HepG2 (cell line): ENCODE data around the gene MGA.

Experiments
- ELF1 ChIP-seq: sonication (generic); formaldehyde crosslinking; IDR thresholded peaks from 2 replicates; pipeline ENCODE4 v1.4.0; 2020; ENCODE audit warnings: missing genetic modification reagents
- EP300 ChIP-seq, 3 experiments: sonication (generic) in 1 of 3; formaldehyde crosslinking in 1 of 3; IDR thresholded peaks; 2 replicates each; pipeline versions ENCODE4 v1.5.1 to v1.6.1; 2011 to 2020; ENCODE audit warnings: low read depth in 2 of 3, low read length in 2 of 3, borderline replicate concordance in 1 of 3, improper control_type of control experiment in 1 of 3, mild to moderate bottlenecking in 1 of 3, missing genetic modification reagents in 1 of 3, moderate library complexity in 1 of 3
- FOXM1 ChIP-seq: sonication (generic); formaldehyde crosslinking; IDR thresholded peaks from 2 replicates; pipeline ENCODE4 v1.5.0; 2020; ENCODE audit warnings: missing genetic modification reagents
- HDAC1 ChIP-seq: sonication (generic); formaldehyde crosslinking; IDR thresholded peaks from 2 replicates; pipeline ENCODE4 v1.5.1; 2020; ENCODE audit warnings: mild to moderate bottlenecking, missing genetic modification reagents
- HDAC2 ChIP-seq: sonication (generic); formaldehyde crosslinking; IDR thresholded peaks from 2 replicates; pipeline ENCODE4 v1.4.0; 2020; ENCODE audit warnings: missing genetic modification reagents
- HNRNPH1 ChIP-seq: fragments of 200-400 bp; formaldehyde crosslinking; optimal IDR thresholded peaks from 2 replicates; pipeline ENCODE3; 2017; ENCODE audit warnings: mild to moderate bottlenecking, low read depth, low read length
- JUN ChIP-seq: sonication (generic); formaldehyde crosslinking; IDR thresholded peaks from 2 replicates; pipeline ENCODE4 v1.4.0; 2020; ENCODE audit warnings: mild to moderate bottlenecking, missing genetic modification reagents
- MAFK ChIP-seq, 2 experiments: IDR thresholded peaks in 1 of 2; conservative IDR thresholded peaks in 1 of 2; 2 replicates each; pipeline ENCODE4 v1.6.1; 2011; ENCODE audit warnings: improper control_type of control experiment in 2 of 2, low read length in 2 of 2
- POLR2A ChIP-seq, 2 experiments: IDR thresholded peaks; 2 replicates each; pipeline ENCODE4 v1.6.1; 2011; ENCODE audit warnings: low read depth in 2 of 2, low read length in 2 of 2, mild to moderate bottlenecking in 1 of 2, moderate library complexity in 1 of 2; ENCODE audit not compliant: insufficient read depth in 1 of 2
- RCOR2 ChIP-seq: IDR thresholded peaks from 2 replicates; pipeline ENCODE4 v1.6.1; 2016; ENCODE audit warnings: missing biosample characterization, missing genetic modification reagents
- ZNF776 ChIP-seq: sonication (generic); formaldehyde crosslinking; IDR thresholded peaks from 2 replicates; pipeline ENCODE4 v1.4.0; 2020; ENCODE audit warnings: mild to moderate bottlenecking, missing genetic modification reagents
- TF ChIP-seq, protein P1 (sequence below): conservative IDR thresholded peaks from 2 replicates; pipeline ENCODE4 v1.6.1; 2018; ENCODE audit warnings: missing genetic modification reagents
- TF ChIP-seq, protein P2 (sequence below): sonication (generic); formaldehyde crosslinking; IDR thresholded peaks from 2 replicates; pipeline ENCODE4 v1.5.1; 2020; ENCODE audit warnings: missing genetic modification reagents, mild to moderate bottlenecking, borderline replicate concordance

DNA sequence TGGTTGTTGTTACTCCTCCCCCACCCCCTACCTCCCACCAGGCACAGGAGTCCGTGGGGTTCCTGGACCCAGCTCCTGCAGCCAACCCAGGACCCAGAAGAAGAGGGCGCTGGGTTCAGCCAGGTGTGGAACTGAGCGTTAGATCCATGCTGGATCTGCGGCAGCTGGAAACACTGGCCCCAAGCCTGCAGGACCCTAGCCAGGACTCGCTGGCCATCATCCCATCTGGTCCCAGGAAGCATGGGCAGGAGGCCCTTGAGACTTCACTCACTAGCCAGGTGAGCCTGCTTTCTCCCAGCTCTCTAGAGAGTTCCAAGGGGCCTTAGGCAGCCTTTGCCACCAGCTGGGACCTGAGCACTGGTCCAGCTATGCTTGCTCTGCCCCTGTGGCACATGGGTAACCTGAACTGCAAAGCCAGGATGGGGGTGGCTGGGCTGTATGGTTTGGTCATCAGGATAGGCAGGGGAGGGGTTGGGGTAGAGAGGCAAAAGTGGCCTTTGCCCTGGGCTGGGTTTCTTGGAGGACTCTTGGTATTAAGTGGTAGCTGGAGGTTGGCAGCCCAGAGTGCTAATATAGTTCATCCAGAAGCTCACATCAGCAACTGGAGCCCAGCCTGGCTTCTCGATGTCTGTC is 160.7 kb downstream of the MGA start:
- TF ChIP-seq JUN (CRISPR knock-in tag) (no peak), MAFK (conservative IDR thresholded peaks at IDR 0.05 in 1 of 2, IDR thresholded peaks at IDR 0.05 in 1 of 2; ENCODE audit: low read length in 2 of 2) (no peak), POLR2A (IDR thresholded peaks at IDR 0.05; ENCODE audit: insufficient read depth in 1 of 2, low read depth in 2 of 2, low read length in 2 of 2) (no peak), ELF1 (CRISPR knock-in tag) (no peak), HNRNPH1 (no peak), HDAC2 (CRISPR knock-in tag) (no peak), FOXM1 (no peak), ZNF776 (CRISPR knock-in tag) (no peak), HDAC1 (no peak), EP300 (IDR thresholded peaks at IDR 0.05; ENCODE audit: low read depth in 2 of 2, low read length in 2 of 2) (no peak), EP300 (CRISPR knock-in tag; IDR thresholded peaks at IDR 0.05; ENCODE audit: borderline replicate concordance) (no peak), RCOR2 (CRISPR knock-in tag) (no peak)
- TF ChIP-seq, protein P1, sequence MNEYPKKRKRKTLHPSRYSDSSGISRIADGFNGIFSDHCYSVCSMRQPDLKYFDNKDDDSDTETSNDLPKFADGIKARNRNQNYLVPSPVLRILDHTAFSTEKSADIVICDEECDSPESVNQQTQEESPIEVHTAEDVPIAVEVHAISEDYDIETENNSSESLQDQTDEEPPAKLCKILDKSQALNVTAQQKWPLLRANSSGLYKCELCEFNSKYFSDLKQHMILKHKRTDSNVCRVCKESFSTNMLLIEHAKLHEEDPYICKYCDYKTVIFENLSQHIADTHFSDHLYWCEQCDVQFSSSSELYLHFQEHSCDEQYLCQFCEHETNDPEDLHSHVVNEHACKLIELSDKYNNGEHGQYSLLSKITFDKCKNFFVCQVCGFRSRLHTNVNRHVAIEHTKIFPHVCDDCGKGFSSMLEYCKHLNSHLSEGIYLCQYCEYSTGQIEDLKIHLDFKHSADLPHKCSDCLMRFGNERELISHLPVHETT: no peak
- TF ChIP-seq, protein P2, sequence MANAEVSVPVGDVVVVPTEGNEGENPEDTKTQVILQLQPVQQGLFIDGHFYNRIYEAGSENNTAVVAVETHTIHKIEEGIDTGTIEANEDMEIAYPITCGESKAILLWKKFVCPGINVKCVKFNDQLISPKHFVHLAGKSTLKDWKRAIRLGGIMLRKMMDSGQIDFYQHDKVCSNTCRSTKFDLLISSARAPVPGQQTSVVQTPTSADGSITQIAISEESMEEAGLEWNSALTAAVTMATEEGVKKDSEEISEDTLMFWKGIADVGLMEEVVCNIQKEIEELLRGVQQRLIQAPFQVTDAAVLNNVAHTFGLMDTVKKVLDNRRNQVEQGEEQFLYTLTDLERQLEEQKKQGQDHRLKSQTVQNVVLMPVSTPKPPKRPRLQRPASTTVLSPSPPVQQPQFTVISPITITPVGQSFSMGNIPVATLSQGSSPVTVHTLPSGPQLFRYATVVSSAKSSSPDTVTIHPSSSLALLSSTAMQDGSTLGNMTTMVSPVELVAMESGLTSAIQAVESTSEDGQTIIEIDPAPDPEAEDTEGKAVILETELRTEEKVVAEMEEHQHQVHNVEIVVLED: no peak
